IPS-15b (cell line): ENCODE measurements around the gene ADAMTS15.

Experiments used
- H3K27me3 ChIP-seq: one replicate; pipeline ENCODE4 v1.6.1; 2013; ENCODE audit warnings: low read length; ENCODE audit not compliant: control insufficient read depth, insufficient read depth
- H3K36me3 ChIP-seq: one replicate; pipeline ENCODE4 v1.6.1; 2013; ENCODE audit warnings: low read length; ENCODE audit not compliant: control insufficient read depth, insufficient read depth
- H3K4me1 ChIP-seq: one replicate; pipeline ENCODE4 v1.6.1; 2013; ENCODE audit warnings: mild to moderate bottlenecking, low read length; ENCODE audit not compliant: control insufficient read depth, insufficient read depth
- H3K4me3 ChIP-seq: one replicate; pipeline ENCODE4 v1.5.1; 2013; ENCODE audit warnings: low read depth, low read length
- H3K9ac ChIP-seq: one replicate; pipeline ENCODE4 v1.6.1; 2013; ENCODE audit warnings: low read depth, mild to moderate bottlenecking, low read length
- H3K9me3 ChIP-seq: one replicate; pipeline ENCODE4 v1.6.1; 2013; ENCODE audit warnings: mild to moderate bottlenecking, low read length; ENCODE audit not compliant: control insufficient read depth, insufficient read depth

The ADAMTS15 gene

GRCh38 chr11:130515829-130516553 lies 67.5 kb downstream of the ADAMTS15 start:
- peaks cover 3% of the 10 kb centered on the region for H3K4me1 ChIP-seq
- H3K4me3 ChIP-seq = no peak overlapping the region
- no peaks in the 10 kb centered on the region for H3K9me3 ChIP-seq
- no peaks in the 10 kb centered on the region for H3K27me3 ChIP-seq
- no peaks in the 10 kb centered on the region for H3K36me3 ChIP-seq
- no peak overlapping the region for H3K9ac ChIP-seq

GRCh38 chr11:130516554-130517505 lies 68.4 kb downstream of the ADAMTS15 start:
- Histone ChIP-seq H3K36me3 (no peaks in the 10 kb centered on the region), H3K27me3 (no peaks in the 10 kb centered on the region), H3K4me1 (peaks cover 3% of the 10 kb centered on the region), H3K9ac (no peak overlapping the region), H3K4me3 (no peak overlapping the region), H3K9me3 (no peaks in the 10 kb centered on the region)

- Histone ChIP-seq H3K4me3 (no peak overlapping the region), H3K36me3 (no peaks in the 10 kb centered on the region), H3K27me3 (peaks cover 1% of the 10 kb centered on the region), H3K9me3 (no peaks in the 10 kb centered on the region), H3K4me1 (peaks cover 3% of the 10 kb centered on the region), H3K9ac (no peak overlapping the region)
Measured at GRCh38 chr11:130518164-130518680, 69.8 kb downstream of the ADAMTS15 start.

- no peak overlapping the region for H3K4me3 ChIP-seq
- no peaks in the 10 kb centered on the region for H3K36me3 ChIP-seq
- no peaks in the 10 kb centered on the region for H3K9me3 ChIP-seq
- no peak overlapping the region for H3K9ac ChIP-seq
- H3K4me1 ChIP-seq = peaks cover 12% of the 10 kb centered on the region
- H3K27me3 ChIP-seq = peaks cover 3% of the 10 kb centered on the region
Measured at GRCh38 chr11:130519128-130519932, 70.9 kb downstream of the ADAMTS15 start.

GRCh38 chr11:130520271-130520671 lies 71.8 kb downstream of the ADAMTS15 start:
- Histone ChIP-seq H3K9me3 (no peaks in the 10 kb centered on the region), H3K4me3 (no peak overlapping the region), H3K27me3 (peaks cover 3% of the 10 kb centered on the region), H3K9ac (no peak overlapping the region), H3K36me3 (no peaks in the 10 kb centered on the region), H3K4me1 (peaks cover 12% of the 10 kb centered on the region)

- H3K27me3 ChIP-seq = peaks cover 3% of the 10 kb centered on the region
- no peak overlapping the region for H3K4me3 ChIP-seq
- no peaks in the 10 kb centered on the region for H3K9me3 ChIP-seq
- H3K9ac ChIP-seq = no peak overlapping the region
- H3K36me3 ChIP-seq = no peaks in the 10 kb centered on the region
- H3K4me1 ChIP-seq = peaks cover 10% of the 10 kb centered on the region
Measured at GRCh38 chr11:130522284-130522961, 74.0 kb downstream of the ADAMTS15 start.

- Histone ChIP-seq H3K4me3 (no peak overlapping the region), H3K4me1 (peaks cover 10% of the 10 kb centered on the region), H3K9ac (no peak overlapping the region), H3K36me3 (no peaks in the 10 kb centered on the region), H3K27me3 (peaks cover 3% of the 10 kb centered on the region), H3K9me3 (no peaks in the 10 kb centered on the region)
Measured at GRCh38 chr11:130523166-130523565, 74.7 kb downstream of the ADAMTS15 start.

- no peaks in the 10 kb centered on the region for H3K36me3 ChIP-seq
- H3K4me3 ChIP-seq = no peak overlapping the region
- H3K4me1 ChIP-seq = peaks cover 10% of the 10 kb centered on the region
- peaks cover 3% of the 10 kb centered on the region for H3K27me3 ChIP-seq
- no peak overlapping the region for H3K9ac ChIP-seq
- no peaks in the 10 kb centered on the region for H3K9me3 ChIP-seq
Measured at GRCh38 chr11:130523609-130524008, 75.2 kb downstream of the ADAMTS15 start.

- H3K36me3 ChIP-seq = no peaks in the 10 kb centered on the region
- H3K4me3 ChIP-seq = no peak overlapping the region
- no peaks in the 10 kb centered on the region for H3K9me3 ChIP-seq
- peaks cover 10% of the 10 kb centered on the region for H3K4me1 ChIP-seq
- H3K9ac ChIP-seq = no peak overlapping the region
- H3K27me3 ChIP-seq = peaks cover 3% of the 10 kb centered on the region
Measured at GRCh38 chr11:130524132-130524790, 75.8 kb downstream of the ADAMTS15 start.

- no peaks in the 10 kb centered on the region for H3K36me3 ChIP-seq
- no peaks in the 10 kb centered on the region for H3K9me3 ChIP-seq
- H3K4me3 ChIP-seq = no peak overlapping the region
- H3K27me3 ChIP-seq = peaks cover 3% of the 10 kb centered on the region
- peaks cover 10% of the 10 kb centered on the region for H3K4me1 ChIP-seq
- H3K9ac ChIP-seq = no peak overlapping the region
Measured at GRCh38 chr11:130525307-130525706, 76.9 kb downstream of the ADAMTS15 start.
